ENCODE measurements around the gene SERPINA9.

- TF ChIP-seq, protein P1, sequence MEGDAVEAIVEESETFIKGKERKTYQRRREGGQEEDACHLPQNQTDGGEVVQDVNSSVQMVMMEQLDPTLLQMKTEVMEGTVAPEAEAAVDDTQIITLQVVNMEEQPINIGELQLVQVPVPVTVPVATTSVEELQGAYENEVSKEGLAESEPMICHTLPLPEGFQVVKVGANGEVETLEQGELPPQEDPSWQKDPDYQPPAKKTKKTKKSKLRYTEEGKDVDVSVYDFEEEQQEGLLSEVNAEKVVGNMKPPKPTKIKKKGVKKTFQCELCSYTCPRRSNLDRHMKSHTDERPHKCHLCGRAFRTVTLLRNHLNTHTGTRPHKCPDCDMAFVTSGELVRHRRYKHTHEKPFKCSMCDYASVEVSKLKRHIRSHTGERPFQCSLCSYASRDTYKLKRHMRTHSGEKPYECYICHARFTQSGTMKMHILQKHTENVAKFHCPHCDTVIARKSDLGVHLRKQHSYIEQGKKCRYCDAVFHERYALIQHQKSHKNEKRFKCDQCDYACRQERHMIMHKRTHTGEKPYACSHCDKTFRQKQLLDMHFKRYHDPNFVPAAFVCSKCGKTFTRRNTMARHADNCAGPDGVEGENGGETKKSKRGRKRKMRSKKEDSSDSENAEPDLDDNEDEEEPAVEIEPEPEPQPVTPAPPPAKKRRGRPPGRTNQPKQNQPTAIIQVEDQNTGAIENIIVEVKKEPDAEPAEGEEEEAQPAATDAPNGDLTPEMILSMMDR (IDR thresholded peaks at IDR 0.05), result no peak
- TF ChIP-seq POLR2A (IDR thresholded peaks at IDR 0.05), result no peak
Measured at GRCh38 chr14:94470311-94470710, 5.7 kb downstream of the SERPINA9 start.

Data from Peyer's patch (tissue), 4 donors.